Heart left ventricle (tissue), 13 donors: Measurements from ENCODE around the gene VPS50.

Experiments used
- POLR2A ChIP-seq, 2 donors: fragments of 450-650 bp; IDR thresholded peaks; one replicate each; pipeline ENCODE4 v1.6.1; 2017; ENCODE audit warnings: antibody characterized with exemption in 2 of 2, mild to moderate bottlenecking in 2 of 2, moderate library complexity in 2 of 2
- TF ChIP-seq, protein P1 (sequence below), 12 donors: fragments of 200-600 bp; sonication (generic) in 4 of 12; IDR thresholded peaks; one replicate each; pipeline versions ENCODE4 v1.5.0 to v1.8.0; 2018 to 2022; ENCODE audit warnings: antibody characterized with exemption in 12 of 12, mild to moderate bottlenecking in 5 of 12
- donor health status: ischemic (EF 13 %, LVEDD 7.1; RV severe dilation, severe dysfunction).
- donor health status: DM: no; HTN: yes; CAD: no.
- donor health status: DM: no; HTN: no; CAD: no.
- donor health status: ischemic (EF 25% LVEDD 6.9; RV normal size, moderate dysfunction).
- donor health status: ischemic (EF 25% LVEDD 5.7; RV mildly dilated, moderate dysfunction).
- donor health status: ischemic (EF 35%, LVEDD 5.7; RV mildly dilated, moderate dysfunction).
- donor health status: nonischemic (EF 11% LVEDD 7.7; RV severe dilation, severe dysfunction).
- donor health status: DM: yes; HTN: yes; CAD: no.
- donor health status: PGD.
- donor health status: ischemic (EF 29% LVEDD 5.4; RV normal size, mild dysfunction).
- donor health status: nonischemic (EF 23%, LVEDD 6.1; RV moderate dilation, normal function).

DNA sequence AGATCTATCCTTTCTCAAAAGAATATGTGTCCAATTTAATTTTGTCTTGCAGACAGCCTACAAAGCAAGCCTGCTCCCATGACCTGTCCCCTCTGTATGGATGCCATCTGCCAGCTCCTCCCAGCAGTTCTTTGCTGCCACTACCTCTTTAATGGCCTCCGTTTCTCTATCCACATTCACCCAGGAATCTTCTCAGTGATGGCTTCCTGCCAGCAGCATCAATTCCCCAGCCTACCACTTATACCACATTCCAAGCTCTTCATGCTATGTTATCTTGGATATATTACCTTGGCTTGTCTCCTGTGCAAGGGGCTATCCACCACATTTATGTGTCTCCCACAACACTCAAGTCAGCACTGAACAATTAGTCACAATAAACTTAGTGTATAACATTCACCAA, 133.2 kb downstream of the VPS50 start:
- TF ChIP-seq, protein P1, sequence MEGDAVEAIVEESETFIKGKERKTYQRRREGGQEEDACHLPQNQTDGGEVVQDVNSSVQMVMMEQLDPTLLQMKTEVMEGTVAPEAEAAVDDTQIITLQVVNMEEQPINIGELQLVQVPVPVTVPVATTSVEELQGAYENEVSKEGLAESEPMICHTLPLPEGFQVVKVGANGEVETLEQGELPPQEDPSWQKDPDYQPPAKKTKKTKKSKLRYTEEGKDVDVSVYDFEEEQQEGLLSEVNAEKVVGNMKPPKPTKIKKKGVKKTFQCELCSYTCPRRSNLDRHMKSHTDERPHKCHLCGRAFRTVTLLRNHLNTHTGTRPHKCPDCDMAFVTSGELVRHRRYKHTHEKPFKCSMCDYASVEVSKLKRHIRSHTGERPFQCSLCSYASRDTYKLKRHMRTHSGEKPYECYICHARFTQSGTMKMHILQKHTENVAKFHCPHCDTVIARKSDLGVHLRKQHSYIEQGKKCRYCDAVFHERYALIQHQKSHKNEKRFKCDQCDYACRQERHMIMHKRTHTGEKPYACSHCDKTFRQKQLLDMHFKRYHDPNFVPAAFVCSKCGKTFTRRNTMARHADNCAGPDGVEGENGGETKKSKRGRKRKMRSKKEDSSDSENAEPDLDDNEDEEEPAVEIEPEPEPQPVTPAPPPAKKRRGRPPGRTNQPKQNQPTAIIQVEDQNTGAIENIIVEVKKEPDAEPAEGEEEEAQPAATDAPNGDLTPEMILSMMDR (IDR thresholded peaks at IDR 0.05) = no peak
- TF ChIP-seq POLR2A (IDR thresholded peaks at IDR 0.05) = no peak
